Liver (tissue), 9 donors: ENCODE results near the gene RHOD. TPM values are rescaled to one million over a fixed set of nuclear protein-coding genes. Genes with fewer than 3 reads are reported as not detected.

Experiments
- DNase-seq: peaks from one replicate; pipeline ENCODE4 v3.0.0-alpha.2; 2017; ENCODE audit warnings: low spot score
- H3K27ac ChIP-seq, 2 donors: one replicate each; pipeline ENCODE4 v1.7.0; 2013; ENCODE audit warnings: inconsistent platforms in 2 of 2, low read length in 2 of 2, control low read depth in 1 of 2, low read depth in 1 of 2, mild to moderate bottlenecking in 1 of 2
- H3K27me3 ChIP-seq, 4 donors: one replicate each; pipeline versions ENCODE4 v1.6.1 to v1.7.0; 2013; ENCODE audit warnings: low read length in 3 of 4, inconsistent platforms in 1 of 4, mild to moderate bottlenecking in 1 of 4, moderate library complexity in 1 of 4; ENCODE audit not compliant: control insufficient read depth in 4 of 4, insufficient read depth in 4 of 4
- H3K36me3 ChIP-seq, 4 donors: one replicate each; pipeline versions ENCODE4 v1.6.1 to v1.7.0; 2013; ENCODE audit warnings: low read length in 3 of 4, mild to moderate bottlenecking in 3 of 4, low read depth in 1 of 4, moderate library complexity in 1 of 4; ENCODE audit not compliant: control insufficient read depth in 4 of 4, insufficient read depth in 3 of 4
- H3K4me1 ChIP-seq, 4 donors: one replicate each; pipeline versions ENCODE4 v1.6.1 to v1.7.0; 2013; ENCODE audit warnings: low read length in 3 of 4, mild to moderate bottlenecking in 3 of 4, moderate library complexity in 1 of 4; ENCODE audit not compliant: control insufficient read depth in 4 of 4, insufficient read depth in 4 of 4
- H3K4me3 ChIP-seq, 3 donors: one replicate each; pipeline versions ENCODE4 v1.6.1 to v1.7.0; 2013; ENCODE audit warnings: low read length in 3 of 3, control low read depth in 1 of 3, low read depth in 1 of 3, mild to moderate bottlenecking in 1 of 3
- H3K9ac ChIP-seq, 2 donors: one replicate each; pipeline ENCODE4 v1.7.0; 2013; ENCODE audit warnings: low read length in 2 of 2, mild to moderate bottlenecking in 2 of 2, moderate library complexity in 2 of 2, control low read depth in 1 of 2, low read depth in 1 of 2
- H3K9me3 ChIP-seq, 4 donors: one replicate each; pipeline versions ENCODE4 v1.6.1 to v1.7.0; 2013; ENCODE audit warnings: low read length in 3 of 4; ENCODE audit not compliant: control insufficient read depth in 4 of 4
- EGR1 ChIP-seq, 2 donors: IDR thresholded peaks; 2 replicates each; pipeline ENCODE4 v1.6.1; 2016 to 2018; ENCODE audit warnings: antibody characterized with exemption in 2 of 2, low read depth in 2 of 2
- FOXA1 ChIP-seq: IDR thresholded peaks from 2 replicates; pipeline ENCODE4 v1.6.1; 2016; ENCODE audit warnings: antibody characterized with exemption
- FOXA2 ChIP-seq: IDR thresholded peaks from 2 replicates; pipeline ENCODE4 v1.6.1; 2016; ENCODE audit warnings: antibody characterized with exemption
- GABPA ChIP-seq, 2 donors: IDR thresholded peaks in 1 of 2; conservative IDR thresholded peaks in 1 of 2; 2 replicates each; pipeline ENCODE4 v1.6.1; 2016; ENCODE audit warnings: antibody characterized with exemption in 2 of 2, mild to moderate bottlenecking in 1 of 2, moderate library complexity in 1 of 2
- HNF4A ChIP-seq, 2 donors: conservative IDR thresholded peaks; 2 replicates each; pipeline ENCODE4 v1.6.1; 2016; ENCODE audit warnings: antibody characterized with exemption in 2 of 2, mild to moderate bottlenecking in 2 of 2
- HNF4G ChIP-seq: IDR thresholded peaks from 2 replicates; pipeline ENCODE4 v1.6.1; 2016; ENCODE audit warnings: antibody characterized with exemption
- JUND ChIP-seq, 2 donors: IDR thresholded peaks; 2 replicates each; pipeline ENCODE4 v1.6.1; 2016; ENCODE audit warnings: antibody characterized with exemption in 2 of 2
- NR2F2 ChIP-seq: IDR thresholded peaks from 2 replicates; pipeline ENCODE4 v1.6.1; 2016; ENCODE audit warnings: antibody characterized with exemption
- SP1 ChIP-seq: IDR thresholded peaks from 2 replicates; pipeline ENCODE4 v1.6.1; 2018; ENCODE audit warnings: antibody characterized with exemption, mild to moderate bottlenecking
- TAF1 ChIP-seq: conservative IDR thresholded peaks from 2 replicates; pipeline ENCODE4 v1.6.1; 2016; ENCODE audit warnings: antibody characterized with exemption, mild to moderate bottlenecking
- WGBS: extraction: QIAGEN DNeasy Blood & Tissue Kit; methylation state at CpG from one replicate; pipeline ENCODE4 v1.1.7; 2013; 5-methylcytosine and 5-hydroxymethylcytosine counted together
- polyA plus RNA-seq, 2 donors: library from polyadenylated mRNA; stranded (reverse) in 1 of 2; unstranded in 1 of 2; fragments of 200-250 nt in 1 of 2; fragments of >200 nt in 1 of 2; fragmentation: Nextera tagmentation in 1 of 2; extraction: Ambion mirVana in 1 of 2; gene quantifications; one replicate each; pipeline versions ENCODE4 v1.2.1 to v1.2.3, GENCODE V29; 2013 to 2015
- total RNA-seq, 2 donors: library from RNA; depleted of rRNA; stranded (reverse); fragments of >200 nt; gene quantifications; one replicate each; pipeline ENCODE4 v1.2.3, GENCODE V29; 2014
- TF ChIP-seq, protein P1 (sequence below): IDR thresholded peaks from 2 replicates; pipeline ENCODE4 v1.6.1; 2016; ENCODE audit warnings: antibody characterized with exemption
- TF ChIP-seq, protein P2 (sequence below): IDR thresholded peaks from 2 replicates; pipeline ENCODE4 v1.6.1; 2016; ENCODE audit warnings: antibody characterized with exemption
- TF ChIP-seq, protein P3 (sequence below): IDR thresholded peaks from 2 replicates; pipeline ENCODE4 v1.6.1; 2016; ENCODE audit warnings: antibody characterized with exemption, mild to moderate bottlenecking
- donor health status: healthy.
- donor health status: healthy.
- donor health status: healthy.
- donor health status: healthy.
- donor health status: healthy.

Gene RHOD
- total and polyA plus RNA-seq, 4 donors: 7.8 to 50.7 (median 33.2) TPM

DNA sequence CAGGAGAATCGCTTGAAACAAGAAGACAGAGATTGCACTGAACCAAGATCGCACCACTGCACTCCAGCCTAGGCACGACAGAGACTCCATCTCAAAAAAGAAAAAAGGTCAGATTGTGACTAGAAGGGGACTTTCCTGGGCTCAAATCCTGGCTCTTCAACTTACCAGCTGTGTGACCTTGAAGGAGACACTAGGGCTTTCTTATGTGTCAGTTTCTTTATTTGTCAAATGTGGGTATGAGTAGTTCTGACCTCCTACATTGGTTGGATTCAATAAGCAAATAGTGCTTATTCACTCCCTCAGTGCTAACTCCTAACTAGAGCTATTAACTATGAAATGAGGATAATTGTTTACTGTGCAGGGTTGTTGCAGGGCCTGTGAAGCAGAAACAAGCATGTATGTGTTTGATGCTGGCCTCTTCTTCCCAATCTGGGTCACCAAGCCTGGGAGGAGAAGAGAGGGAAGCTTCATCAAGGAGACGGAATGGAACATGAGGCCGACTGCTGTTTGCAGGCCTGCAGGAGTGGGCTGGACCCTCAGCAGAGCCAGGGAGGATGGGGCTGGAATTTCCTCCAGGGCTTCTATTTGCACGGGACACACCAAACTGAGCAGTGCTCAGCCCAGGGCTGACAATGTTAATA lies 22.5 kb downstream of the RHOD start:
- WGBS: 91% methylated on average over 6 of the region's 6 CpGs
- no peak overlapping the region for H3K4me3 ChIP-seq
- no peaks in the 10 kb centered on the region for H3K9me3 ChIP-seq
- no peaks in the 10 kb centered on the region for H3K36me3 ChIP-seq
- H3K4me1 ChIP-seq: peaks cover 2 to 13% (median 8%) of the 10 kb centered on the region in 4 donors
- DNase-seq: no peak
- H3K27me3 ChIP-seq: no peaks in the 10 kb centered on the region
- TF ChIP-seq SP1 (no peak), NR2F2 (no peak), EGR1 (IDR thresholded peaks at IDR 0.05; ENCODE audit: low read depth in 2 of 2) (no peak), HNF4A (conservative IDR thresholded peaks at IDR 0.05) (no peak), TAF1 (no peak), FOXA1 (no peak), FOXA2 (no peak)
- TF ChIP-seq, protein P1, sequence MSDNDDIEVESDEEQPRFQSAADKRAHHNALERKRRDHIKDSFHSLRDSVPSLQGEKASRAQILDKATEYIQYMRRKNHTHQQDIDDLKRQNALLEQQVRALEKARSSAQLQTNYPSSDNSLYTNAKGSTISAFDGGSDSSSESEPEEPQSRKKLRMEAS: no peak
- no peak overlapping the region for H3K9ac ChIP-seq
- no peak overlapping the region for H3K27ac ChIP-seq

DNA sequence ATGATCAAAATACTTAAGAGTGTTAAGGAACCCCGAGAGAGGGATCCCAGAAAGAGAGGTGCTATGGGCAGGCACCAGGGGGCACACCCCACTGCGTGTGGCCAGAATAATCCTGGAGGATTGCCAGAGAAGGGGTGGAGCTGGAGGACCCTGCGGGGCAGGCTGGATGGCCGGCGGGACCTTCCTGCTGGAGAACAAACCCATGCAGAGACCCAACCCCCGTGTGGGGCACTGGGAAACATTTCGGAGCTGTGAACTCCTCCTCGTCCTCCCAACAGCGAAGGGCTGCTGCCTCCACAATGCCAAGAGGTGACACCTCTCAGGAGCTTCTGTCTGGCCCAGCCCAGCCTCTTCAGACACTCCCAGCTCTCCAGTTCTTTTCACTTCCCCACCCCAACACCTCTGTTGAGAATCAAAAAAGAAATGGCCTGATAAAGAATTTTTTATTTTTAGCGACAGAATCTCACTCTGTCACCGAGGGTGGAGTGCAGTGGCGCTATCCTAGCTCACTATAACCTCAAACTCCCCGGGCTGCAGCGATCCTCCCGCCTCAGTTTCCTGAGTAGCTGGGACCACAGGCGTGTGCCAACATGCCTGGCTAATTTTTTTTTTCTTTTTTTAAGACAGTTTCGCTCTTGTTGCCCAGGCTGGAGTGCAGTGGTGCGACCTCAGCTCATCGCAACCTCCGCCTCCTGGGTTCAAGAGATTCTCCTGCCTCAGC lies 25.6 kb downstream of the RHOD start:
- no peak overlapping the region for H3K4me3 ChIP-seq
- WGBS: 61% methylated on average over 20 of the region's 20 CpGs
- H3K4me1 ChIP-seq: peaks cover 0 to 4% (median 3%) of the 10 kb centered on the region in 4 donors
- no peak overlapping the region for H3K9ac ChIP-seq
- no peak overlapping the region for H3K27ac ChIP-seq
- no peaks in the 10 kb centered on the region for H3K36me3 ChIP-seq
- DNase-seq: no peak
- TF ChIP-seq, protein P2, sequence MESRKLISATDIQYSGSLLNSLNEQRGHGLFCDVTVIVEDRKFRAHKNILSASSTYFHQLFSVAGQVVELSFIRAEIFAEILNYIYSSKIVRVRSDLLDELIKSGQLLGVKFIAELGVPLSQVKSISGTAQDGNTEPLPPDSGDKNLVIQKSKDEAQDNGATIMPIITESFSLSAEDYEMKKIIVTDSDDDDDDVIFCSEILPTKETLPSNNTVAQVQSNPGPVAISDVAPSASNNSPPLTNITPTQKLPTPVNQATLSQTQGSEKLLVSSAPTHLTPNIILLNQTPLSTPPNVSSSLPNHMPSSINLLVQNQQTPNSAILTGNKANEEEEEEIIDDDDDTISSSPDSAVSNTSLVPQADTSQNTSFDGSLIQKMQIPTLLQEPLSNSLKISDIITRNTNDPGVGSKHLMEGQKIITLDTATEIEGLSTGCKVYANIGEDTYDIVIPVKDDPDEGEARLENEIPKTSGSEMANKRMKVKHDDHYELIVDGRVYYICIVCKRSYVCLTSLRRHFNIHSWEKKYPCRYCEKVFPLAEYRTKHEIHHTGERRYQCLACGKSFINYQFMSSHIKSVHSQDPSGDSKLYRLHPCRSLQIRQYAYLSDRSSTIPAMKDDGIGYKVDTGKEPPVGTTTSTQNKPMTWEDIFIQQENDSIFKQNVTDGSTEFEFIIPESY: no peak
- TF ChIP-seq NR2F2: no peak
- no peak for TF ChIP-seq FOXA2
- TF ChIP-seq HNF4G: no peak
- TF ChIP-seq SP1: no peak
- TF ChIP-seq, protein P3, sequence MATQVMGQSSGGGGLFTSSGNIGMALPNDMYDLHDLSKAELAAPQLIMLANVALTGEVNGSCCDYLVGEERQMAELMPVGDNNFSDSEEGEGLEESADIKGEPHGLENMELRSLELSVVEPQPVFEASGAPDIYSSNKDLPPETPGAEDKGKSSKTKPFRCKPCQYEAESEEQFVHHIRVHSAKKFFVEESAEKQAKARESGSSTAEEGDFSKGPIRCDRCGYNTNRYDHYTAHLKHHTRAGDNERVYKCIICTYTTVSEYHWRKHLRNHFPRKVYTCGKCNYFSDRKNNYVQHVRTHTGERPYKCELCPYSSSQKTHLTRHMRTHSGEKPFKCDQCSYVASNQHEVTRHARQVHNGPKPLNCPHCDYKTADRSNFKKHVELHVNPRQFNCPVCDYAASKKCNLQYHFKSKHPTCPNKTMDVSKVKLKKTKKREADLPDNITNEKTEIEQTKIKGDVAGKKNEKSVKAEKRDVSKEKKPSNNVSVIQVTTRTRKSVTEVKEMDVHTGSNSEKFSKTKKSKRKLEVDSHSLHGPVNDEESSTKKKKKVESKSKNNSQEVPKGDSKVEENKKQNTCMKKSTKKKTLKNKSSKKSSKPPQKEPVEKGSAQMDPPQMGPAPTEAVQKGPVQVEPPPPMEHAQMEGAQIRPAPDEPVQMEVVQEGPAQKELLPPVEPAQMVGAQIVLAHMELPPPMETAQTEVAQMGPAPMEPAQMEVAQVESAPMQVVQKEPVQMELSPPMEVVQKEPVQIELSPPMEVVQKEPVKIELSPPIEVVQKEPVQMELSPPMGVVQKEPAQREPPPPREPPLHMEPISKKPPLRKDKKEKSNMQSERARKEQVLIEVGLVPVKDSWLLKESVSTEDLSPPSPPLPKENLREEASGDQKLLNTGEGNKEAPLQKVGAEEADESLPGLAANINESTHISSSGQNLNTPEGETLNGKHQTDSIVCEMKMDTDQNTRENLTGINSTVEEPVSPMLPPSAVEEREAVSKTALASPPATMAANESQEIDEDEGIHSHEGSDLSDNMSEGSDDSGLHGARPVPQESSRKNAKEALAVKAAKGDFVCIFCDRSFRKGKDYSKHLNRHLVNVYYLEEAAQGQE: no peak
- TF ChIP-seq GABPA (IDR thresholded peaks at IDR 0.05 in 1 of 2, conservative IDR thresholded peaks at IDR 0.05 in 1 of 2): no peak
- TF ChIP-seq HNF4A (conservative IDR thresholded peaks at IDR 0.05): no peak
- TF ChIP-seq JUND (IDR thresholded peaks at IDR 0.05): no peak
- TF ChIP-seq EGR1 (IDR thresholded peaks at IDR 0.05; ENCODE audit: low read depth in 2 of 2): no peak
- no peaks in the 10 kb centered on the region for H3K27me3 ChIP-seq
- no peaks in the 10 kb centered on the region for H3K9me3 ChIP-seq
